ENCODE results near the gene SAMD10.

SAMD10 gene

GRCh38 chr20:63944078-63944941 lies 35.1 kb downstream of the SAMD10 start:
- DNase-seq (ENCODE audit: insufficient read length, low spot score): no peak
- FAIRE-seq: no peak
- TF ChIP-seq CTCF (IDR thresholded peaks at IDR 0.05; ENCODE audit: insufficient read depth, missing control alignments): no peak

- TF ChIP-seq CTCF (IDR thresholded peaks at IDR 0.05; ENCODE audit: insufficient read depth, missing control alignments): no peak
- DNase-seq (ENCODE audit: insufficient read length, low spot score): no peak
- FAIRE-seq: no peak
Measured at GRCh38 chr20:63943808-63944077, 35.7 kb downstream of the SAMD10 start.

- FAIRE-seq: no peak
- no peak for TF ChIP-seq CTCF (IDR thresholded peaks at IDR 0.05; ENCODE audit: insufficient read depth, missing control alignments)
- no peak for DNase-seq (ENCODE audit: insufficient read length, low spot score)
Measured at GRCh38 chr20:63942969-63943807, 36.3 kb downstream of the SAMD10 start.

- FAIRE-seq (no peak), DNase-seq (ENCODE audit: insufficient read length, low spot score) (no peak)
- no peak for TF ChIP-seq CTCF (IDR thresholded peaks at IDR 0.05; ENCODE audit: insufficient read depth, missing control alignments)
Measured at GRCh38 chr20:63942250-63942951, 37.0 kb downstream of the SAMD10 start.

- FAIRE-seq (no peak), DNase-seq (ENCODE audit: insufficient read length, low spot score) (no peak)
- no peak for TF ChIP-seq CTCF (IDR thresholded peaks at IDR 0.05; ENCODE audit: insufficient read depth, missing control alignments)
Measured at GRCh38 chr20:63941282-63942081, 38.0 kb downstream of the SAMD10 start.

GRCh38 chr20:63940472-63941266 lies 38.8 kb downstream of the SAMD10 start:
- FAIRE-seq: no peak
- no peak for TF ChIP-seq CTCF (IDR thresholded peaks at IDR 0.05; ENCODE audit: insufficient read depth, missing control alignments)
- DNase-seq (ENCODE audit: insufficient read length, low spot score): no peak
